ENCODE data around the gene APLF. TPM values are rescaled to one million over a fixed set of nuclear protein-coding genes. Genes with fewer than 3 reads are reported as not detected.

The APLF gene
- polyA plus RNA-seq, 1 of the 3 experiments (the other 2 are of a cell fraction), result 1.1 TPM

DNA sequence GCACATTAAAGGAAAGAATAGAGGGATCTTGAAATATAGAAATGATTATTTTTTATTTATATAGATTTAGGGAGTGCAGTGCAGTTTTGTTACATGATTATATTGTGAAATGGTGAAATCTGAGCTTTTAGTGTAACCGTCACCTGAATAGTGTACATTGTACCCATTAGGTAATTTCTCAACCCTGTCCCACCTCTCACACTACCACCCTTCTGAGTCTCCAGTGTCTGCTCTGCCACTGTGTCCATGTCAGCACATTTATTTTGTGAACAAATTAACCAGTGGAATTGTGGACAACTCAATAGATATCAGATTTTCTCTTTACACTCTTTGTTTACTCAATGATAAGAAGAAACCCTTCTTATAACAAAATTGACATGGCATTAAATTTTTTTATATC lies 24.2 kb downstream of the APLF start:
- no peaks in the 10 kb centered on the region for H4K20me1 ChIP-seq (ENCODE audit: insufficient read depth)
- no peak overlapping the region for H3K9ac ChIP-seq
- H3K9me3 ChIP-seq, result no peaks in the 10 kb centered on the region
- H3K4me1 ChIP-seq (ENCODE audit: control insufficient read depth in 1 of 2, insufficient read depth in 2 of 2, low read depth in 1 of 2, low read length in 1 of 2), result no peaks in the 10 kb centered on the region
- TF ChIP-seq TCF12 (IDR thresholded peaks at IDR 0.05) (no peak), USF2 (IDR thresholded peaks at IDR 0.05; ENCODE audit: borderline replicate concordance, low read depth, low read length) (no peak), EZH2phosphoT487 (IDR thresholded peaks at IDR 0.05; ENCODE audit: borderline replicate concordance, low read depth) (no peak)
- TF ChIP-seq, protein P1, sequence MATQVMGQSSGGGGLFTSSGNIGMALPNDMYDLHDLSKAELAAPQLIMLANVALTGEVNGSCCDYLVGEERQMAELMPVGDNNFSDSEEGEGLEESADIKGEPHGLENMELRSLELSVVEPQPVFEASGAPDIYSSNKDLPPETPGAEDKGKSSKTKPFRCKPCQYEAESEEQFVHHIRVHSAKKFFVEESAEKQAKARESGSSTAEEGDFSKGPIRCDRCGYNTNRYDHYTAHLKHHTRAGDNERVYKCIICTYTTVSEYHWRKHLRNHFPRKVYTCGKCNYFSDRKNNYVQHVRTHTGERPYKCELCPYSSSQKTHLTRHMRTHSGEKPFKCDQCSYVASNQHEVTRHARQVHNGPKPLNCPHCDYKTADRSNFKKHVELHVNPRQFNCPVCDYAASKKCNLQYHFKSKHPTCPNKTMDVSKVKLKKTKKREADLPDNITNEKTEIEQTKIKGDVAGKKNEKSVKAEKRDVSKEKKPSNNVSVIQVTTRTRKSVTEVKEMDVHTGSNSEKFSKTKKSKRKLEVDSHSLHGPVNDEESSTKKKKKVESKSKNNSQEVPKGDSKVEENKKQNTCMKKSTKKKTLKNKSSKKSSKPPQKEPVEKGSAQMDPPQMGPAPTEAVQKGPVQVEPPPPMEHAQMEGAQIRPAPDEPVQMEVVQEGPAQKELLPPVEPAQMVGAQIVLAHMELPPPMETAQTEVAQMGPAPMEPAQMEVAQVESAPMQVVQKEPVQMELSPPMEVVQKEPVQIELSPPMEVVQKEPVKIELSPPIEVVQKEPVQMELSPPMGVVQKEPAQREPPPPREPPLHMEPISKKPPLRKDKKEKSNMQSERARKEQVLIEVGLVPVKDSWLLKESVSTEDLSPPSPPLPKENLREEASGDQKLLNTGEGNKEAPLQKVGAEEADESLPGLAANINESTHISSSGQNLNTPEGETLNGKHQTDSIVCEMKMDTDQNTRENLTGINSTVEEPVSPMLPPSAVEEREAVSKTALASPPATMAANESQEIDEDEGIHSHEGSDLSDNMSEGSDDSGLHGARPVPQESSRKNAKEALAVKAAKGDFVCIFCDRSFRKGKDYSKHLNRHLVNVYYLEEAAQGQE (IDR thresholded peaks at IDR 0.05; ENCODE audit: low read depth, low read length), result no peak
- no peaks in the 10 kb centered on the region for H3F3A ChIP-seq (replicated peaks; ENCODE audit: insufficient read depth)
- H3K4me3 ChIP-seq (ENCODE audit: low read depth in 2 of 2, low read length in 1 of 2), result no peak overlapping the region
- H3K9me2 ChIP-seq, result no peaks in the 10 kb centered on the region
- no peak for DNase-seq
- H3K36me3 ChIP-seq (replicated peaks in 1 of 2; ENCODE audit: control insufficient read depth in 1 of 2, insufficient read depth in 2 of 2, low read length in 1 of 2), result no peaks in the 10 kb centered on the region
- H3K27ac ChIP-seq (ENCODE audit: low read depth in 2 of 2, low read length in 1 of 2), result no peak overlapping the region
- CTCF ChIA-PET, result interaction anchor here (1.1 kb wide), 1 partner anchor 104 kb away, joined by 3 read pairs; no protein-coding TSS in a partner anchor
- no peak overlapping the region for H2AFZ ChIP-seq (ENCODE audit: low read depth)
- POLR2A ChIA-PET, result no interaction called here
- H3K27me3 ChIP-seq (ENCODE audit: insufficient read depth), result no peaks in the 10 kb centered on the region
- no peak overlapping the region for H3K4me2 ChIP-seq
- H3K79me2 ChIP-seq (ENCODE audit: insufficient read depth), result no peaks in the 10 kb centered on the region
- 100% methylated on average over 1 of the region's 1 CpG for WGBS (ENCODE audit: low lambda C conversion rate)

DNA sequence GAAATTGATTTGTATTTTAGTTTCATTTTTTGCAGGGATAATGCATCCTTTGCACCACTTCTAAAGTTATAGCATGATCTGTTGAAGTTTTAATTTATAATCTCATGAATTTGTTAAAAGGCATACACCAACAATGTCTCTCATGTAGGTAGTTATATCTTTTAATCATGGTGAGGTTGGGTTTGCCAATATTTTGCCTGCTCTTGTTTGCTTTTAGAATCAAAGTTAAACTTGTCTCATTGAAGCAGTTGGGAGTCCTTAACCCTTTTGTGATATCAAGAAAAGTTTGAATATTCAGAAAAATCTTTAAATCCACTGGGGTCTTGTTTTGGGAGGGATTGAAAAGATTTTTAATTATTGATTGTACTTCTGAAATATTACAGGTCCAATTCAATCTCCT lies 31.7 kb downstream of the APLF start:
- Histone ChIP-seq H3K36me3 (replicated peaks in 1 of 2; ENCODE audit: control insufficient read depth in 1 of 2, insufficient read depth in 2 of 2, low read length in 1 of 2) (peaks cover 0 to 4% of the 10 kb centered on the region in 2 experiments), H3F3A (replicated peaks; ENCODE audit: insufficient read depth) (no peaks in the 10 kb centered on the region), H3K27ac (ENCODE audit: low read depth in 2 of 2, low read length in 1 of 2) (no peak overlapping the region), H3K4me3 (ENCODE audit: low read depth in 2 of 2, low read length in 1 of 2) (no peak overlapping the region), H3K79me2 (ENCODE audit: insufficient read depth) (no peaks in the 10 kb centered on the region), H2AFZ (ENCODE audit: low read depth) (no peak overlapping the region), H3K4me2 (no peak overlapping the region), H4K20me1 (ENCODE audit: insufficient read depth) (no peaks in the 10 kb centered on the region), H3K9me3 (no peaks in the 10 kb centered on the region), H3K9me2 (no peaks in the 10 kb centered on the region), H3K9ac (no peak overlapping the region), H3K27me3 (ENCODE audit: insufficient read depth) (no peaks in the 10 kb centered on the region), H3K4me1 (ENCODE audit: control insufficient read depth in 1 of 2, insufficient read depth in 2 of 2, low read depth in 1 of 2, low read length in 1 of 2) (peaks cover 0 to 4% of the 10 kb centered on the region in 2 experiments; a peak in 2 of 4 replicates)
- TF ChIP-seq PBX3 (IDR thresholded peaks at IDR 0.05) (no peak), CHD2 (IDR thresholded peaks at IDR 0.05; ENCODE audit: low read length, partially characterized antibody) (no peak), SMC3 (IDR thresholded peaks at IDR 0.05; ENCODE audit: low read depth, low read length) (no peak), SIN3A (IDR thresholded peaks at IDR 0.05; ENCODE audit: borderline replicate concordance, low read depth, low read length) (no peak), TAF1 (IDR thresholded peaks at IDR 0.05; ENCODE audit: borderline replicate concordance, low read depth, low read length) (no peak), YY1 (IDR thresholded peaks at IDR 0.05; ENCODE audit: low read depth) (no peak), JUND (IDR thresholded peaks at IDR 0.05) (no peak)
- CTCF ChIA-PET, result interaction anchor here (0.8 to 9.2 kb wide), 3 partner anchors 12 to 426 kb away, joined by 3 to 58 read pairs (median 4); no protein-coding TSS in a partner anchor
- POLR2A ChIA-PET, result no interaction called here
- DNase-seq, result no peak

Data from SK-N-SH (cell line).